IPS-15b (cell line): ENCODE results near the gene RBBP4.
"Not testable (repeated sequence)": the region's sequence is repeated elsewhere in the genome, so short reads cannot be mapped to it uniquely, and the experiment has no call there.

ENCODE experiments used
- H3K27me3 ChIP-seq: one replicate; pipeline ENCODE4 v1.6.1; 2013; ENCODE audit warnings: low read length; ENCODE audit not compliant: control insufficient read depth, insufficient read depth
- H3K36me3 ChIP-seq: one replicate; pipeline ENCODE4 v1.6.1; 2013; ENCODE audit warnings: low read length; ENCODE audit not compliant: control insufficient read depth, insufficient read depth
- H3K4me1 ChIP-seq: one replicate; pipeline ENCODE4 v1.6.1; 2013; ENCODE audit warnings: mild to moderate bottlenecking, low read length; ENCODE audit not compliant: control insufficient read depth, insufficient read depth
- H3K4me3 ChIP-seq: one replicate; pipeline ENCODE4 v1.5.1; 2013; ENCODE audit warnings: low read depth, low read length
- H3K9ac ChIP-seq: one replicate; pipeline ENCODE4 v1.6.1; 2013; ENCODE audit warnings: low read depth, mild to moderate bottlenecking, low read length
- H3K9me3 ChIP-seq: one replicate; pipeline ENCODE4 v1.6.1; 2013; ENCODE audit warnings: mild to moderate bottlenecking, low read length; ENCODE audit not compliant: control insufficient read depth, insufficient read depth

Gene RBBP4

GRCh38 chr1:32622806-32623681 is 28.0 kb upstream of the RBBP4 start:
- Histone ChIP-seq H3K4me3 (no peak overlapping the region), H3K36me3 (peaks cover 7% of the 10 kb centered on the region), H3K4me1 (no peaks in the 10 kb centered on the region)

GRCh38 chr1:32623775-32624174 is 27.2 kb upstream of the RBBP4 start:
- Histone ChIP-seq H3K4me3 (no peak overlapping the region), H3K9me3 (no peaks in the 10 kb centered on the region), H3K9ac (no peak overlapping the region), H3K4me1 (no peaks in the 10 kb centered on the region), H3K36me3 (peaks cover 8% of the 10 kb centered on the region), H3K27me3 (no peaks in the 10 kb centered on the region)

More at GRCh38 chr1:32622806-32623681, 28.0 kb upstream of the RBBP4 start:
- Histone ChIP-seq H3K9ac (no peak overlapping the region), H3K9me3 (no peaks in the 10 kb centered on the region), H3K27me3 (no peaks in the 10 kb centered on the region)

- no peak overlapping the region for H3K9ac ChIP-seq
- no peaks in the 10 kb centered on the region for H3K27me3 ChIP-seq
- H3K4me1 ChIP-seq: no peaks in the 10 kb centered on the region
- H3K4me3 ChIP-seq: no peak overlapping the region
- peaks cover 8% of the 10 kb centered on the region for H3K36me3 ChIP-seq
- H3K9me3 ChIP-seq: no peaks in the 10 kb centered on the region
These were observed 24.8 kb upstream of the RBBP4 start for GRCh38 chr1:32626176-32626575.

DNA sequence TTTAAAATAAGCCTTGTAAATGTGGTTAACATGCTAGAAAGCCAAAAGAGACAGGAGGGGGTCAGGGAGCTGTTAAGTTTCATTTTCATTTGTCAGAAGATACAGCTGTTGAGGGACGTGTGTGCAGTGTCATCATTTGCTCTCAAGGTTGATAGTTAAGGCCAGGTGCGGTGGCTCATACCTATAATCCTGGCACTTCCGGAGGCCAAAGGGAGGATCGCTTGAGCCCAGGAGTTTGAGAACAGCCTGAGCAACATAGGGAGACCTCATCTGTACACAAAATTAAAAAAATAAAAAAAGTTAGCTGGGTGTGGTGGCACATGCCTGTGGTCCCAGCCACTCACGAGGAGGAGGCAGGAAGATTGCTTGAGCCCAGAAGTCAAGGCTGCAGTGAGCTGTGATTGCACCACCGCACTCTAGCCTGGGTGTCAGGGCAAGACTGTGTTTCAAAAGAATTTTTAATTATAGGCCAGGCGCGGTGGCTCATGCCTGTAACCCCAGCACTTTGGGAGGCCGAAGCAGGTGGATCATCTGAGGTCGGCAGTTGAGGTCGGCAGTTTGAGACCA is 23.3 kb upstream of the RBBP4 start:
- H3K27me3 ChIP-seq: no peaks in the 10 kb centered on the region
- peaks cover 8% of the 10 kb centered on the region for H3K36me3 ChIP-seq
- peaks cover 5% of the 10 kb centered on the region for H3K4me1 ChIP-seq
- no peak overlapping the region for H3K4me3 ChIP-seq
- no peaks in the 10 kb centered on the region for H3K9me3 ChIP-seq
- H3K9ac ChIP-seq: no peak overlapping the region

DNA sequence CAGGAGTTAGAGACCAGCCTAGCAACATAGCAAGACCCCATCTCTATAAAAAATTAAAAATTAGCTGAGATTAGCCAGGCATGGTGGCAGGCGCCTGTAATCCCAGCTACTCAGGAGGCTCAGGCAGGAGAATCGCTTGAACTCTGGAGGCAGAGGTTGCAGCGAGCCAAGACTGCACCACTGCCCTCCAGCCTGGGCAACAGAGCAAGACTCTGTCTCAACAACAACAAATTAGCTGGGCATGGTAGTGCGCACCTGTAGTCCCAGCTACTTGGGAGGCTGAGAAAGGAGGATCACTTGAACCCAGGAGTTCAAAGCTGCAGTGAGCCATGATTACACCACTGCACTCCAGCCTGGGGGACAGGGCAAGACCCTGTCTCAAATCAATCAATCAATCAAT is 20.8 kb upstream of the RBBP4 start:
- peaks cover 14% of the 10 kb centered on the region for H3K4me1 ChIP-seq
- H3K9ac ChIP-seq, H3K4me3 ChIP-seq, H3K27me3 ChIP-seq, H3K36me3 ChIP-seq, H3K9me3 ChIP-seq: not testable (repeated sequence)

- H3K9ac ChIP-seq: no peak overlapping the region
These were observed 18.2 kb upstream of the RBBP4 start for GRCh38 chr1:32632829-32633228.

GRCh38 chr1:32635508-32636277 is 15.3 kb upstream of the RBBP4 start:
- Histone ChIP-seq H3K4me1 (peaks cover 26% of the 10 kb centered on the region), H3K27me3 (no peaks in the 10 kb centered on the region), H3K4me3 (no peak overlapping the region), H3K9ac (no peak overlapping the region), H3K9me3 (no peaks in the 10 kb centered on the region), H3K36me3 (no peaks in the 10 kb centered on the region)

More at GRCh38 chr1:32632829-32633228, 18.2 kb upstream of the RBBP4 start:
- H3K4me1 ChIP-seq: peaks cover 26% of the 10 kb centered on the region
- no peaks in the 10 kb centered on the region for H3K27me3 ChIP-seq
- peaks cover 3% of the 10 kb centered on the region for H3K36me3 ChIP-seq
- no peak overlapping the region for H3K4me3 ChIP-seq
- no peaks in the 10 kb centered on the region for H3K9me3 ChIP-seq

- no peaks in the 10 kb centered on the region for H3K9me3 ChIP-seq
- H3K4me1 ChIP-seq: peaks cover 26% of the 10 kb centered on the region
- H3K4me3 ChIP-seq: no peak overlapping the region
- no peaks in the 10 kb centered on the region for H3K27me3 ChIP-seq
- H3K36me3 ChIP-seq: no peaks in the 10 kb centered on the region
- H3K9ac ChIP-seq: no peak overlapping the region
These were observed 13.9 kb upstream of the RBBP4 start for GRCh38 chr1:32636914-32637645.

GRCh38 chr1:32639489-32640075 is 11.4 kb upstream of the RBBP4 start:
- no peaks in the 10 kb centered on the region for H3K27me3 ChIP-seq
- no peak overlapping the region for H3K4me3 ChIP-seq
- H3K9ac ChIP-seq: no peak overlapping the region
- no peaks in the 10 kb centered on the region for H3K9me3 ChIP-seq
- H3K36me3 ChIP-seq: no peaks in the 10 kb centered on the region
- peaks cover 12% of the 10 kb centered on the region for H3K4me1 ChIP-seq

GRCh38 chr1:32642292-32642827 is 8.6 kb upstream of the RBBP4 start:
- H3K9me3 ChIP-seq, H3K27me3 ChIP-seq, H3K9ac ChIP-seq, H3K4me3 ChIP-seq, H3K4me1 ChIP-seq, H3K36me3 ChIP-seq: not testable (repeated sequence)

GRCh38 chr1:32644426-32644825 is 6.6 kb upstream of the RBBP4 start:
- no peaks in the 10 kb centered on the region for H3K4me1 ChIP-seq

More at GRCh38 chr1:32644426-32644825, 6.6 kb upstream of the RBBP4 start:
- H3K27me3 ChIP-seq: no peaks in the 10 kb centered on the region
- no peak overlapping the region for H3K9ac ChIP-seq
- H3K36me3 ChIP-seq: no peaks in the 10 kb centered on the region
- H3K4me3 ChIP-seq: no peak overlapping the region
- H3K9me3 ChIP-seq: no peaks in the 10 kb centered on the region
